Astrocyte (in vitro differentiated cells and primary cell): ENCODE data around the gene METTL25.

Experiments used
- EZH2 ChIP-seq: IDR thresholded peaks from 2 replicates; pipeline ENCODE4 v1.6.1; 2012; ENCODE audit warnings: mild to moderate bottlenecking, low read length, inconsistent platforms; ENCODE audit not compliant: insufficient read depth
- TF ChIP-seq, protein P1 (sequence below): IDR thresholded peaks from 2 replicates; pipeline ENCODE4 v1.5.1; 2011; ENCODE audit warnings: low read depth, mild to moderate bottlenecking, inconsistent platforms, low read length, moderate library complexity; ENCODE audit not compliant: insufficient read depth

GRCh38 chr12:82411546-82412230 lies 53.4 kb downstream of the METTL25 start:
- TF ChIP-seq, protein P1, sequence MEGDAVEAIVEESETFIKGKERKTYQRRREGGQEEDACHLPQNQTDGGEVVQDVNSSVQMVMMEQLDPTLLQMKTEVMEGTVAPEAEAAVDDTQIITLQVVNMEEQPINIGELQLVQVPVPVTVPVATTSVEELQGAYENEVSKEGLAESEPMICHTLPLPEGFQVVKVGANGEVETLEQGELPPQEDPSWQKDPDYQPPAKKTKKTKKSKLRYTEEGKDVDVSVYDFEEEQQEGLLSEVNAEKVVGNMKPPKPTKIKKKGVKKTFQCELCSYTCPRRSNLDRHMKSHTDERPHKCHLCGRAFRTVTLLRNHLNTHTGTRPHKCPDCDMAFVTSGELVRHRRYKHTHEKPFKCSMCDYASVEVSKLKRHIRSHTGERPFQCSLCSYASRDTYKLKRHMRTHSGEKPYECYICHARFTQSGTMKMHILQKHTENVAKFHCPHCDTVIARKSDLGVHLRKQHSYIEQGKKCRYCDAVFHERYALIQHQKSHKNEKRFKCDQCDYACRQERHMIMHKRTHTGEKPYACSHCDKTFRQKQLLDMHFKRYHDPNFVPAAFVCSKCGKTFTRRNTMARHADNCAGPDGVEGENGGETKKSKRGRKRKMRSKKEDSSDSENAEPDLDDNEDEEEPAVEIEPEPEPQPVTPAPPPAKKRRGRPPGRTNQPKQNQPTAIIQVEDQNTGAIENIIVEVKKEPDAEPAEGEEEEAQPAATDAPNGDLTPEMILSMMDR: no peak
- no peak for TF ChIP-seq EZH2
